ENCODE measurements around the gene PXDN.

Gene PXDN

GRCh38 chr2:1791006-1791605, 46.8 kb upstream of the PXDN start:
- Histone ChIP-seq H3K4me3 (ENCODE audit: low read depth, low read length) (no peak overlapping the region), H3K27ac (no peak overlapping the region), H3K9me3 (ENCODE audit: severe bottlenecking) (no peaks in the 10 kb centered on the region), H3K27me3 (ENCODE audit: insufficient read depth, low read depth, severe bottlenecking) (no peaks in the 10 kb centered on the region), H3K36me3 (no peaks in the 10 kb centered on the region)
- DNase-seq: no peak
- TF ChIP-seq, protein P1, sequence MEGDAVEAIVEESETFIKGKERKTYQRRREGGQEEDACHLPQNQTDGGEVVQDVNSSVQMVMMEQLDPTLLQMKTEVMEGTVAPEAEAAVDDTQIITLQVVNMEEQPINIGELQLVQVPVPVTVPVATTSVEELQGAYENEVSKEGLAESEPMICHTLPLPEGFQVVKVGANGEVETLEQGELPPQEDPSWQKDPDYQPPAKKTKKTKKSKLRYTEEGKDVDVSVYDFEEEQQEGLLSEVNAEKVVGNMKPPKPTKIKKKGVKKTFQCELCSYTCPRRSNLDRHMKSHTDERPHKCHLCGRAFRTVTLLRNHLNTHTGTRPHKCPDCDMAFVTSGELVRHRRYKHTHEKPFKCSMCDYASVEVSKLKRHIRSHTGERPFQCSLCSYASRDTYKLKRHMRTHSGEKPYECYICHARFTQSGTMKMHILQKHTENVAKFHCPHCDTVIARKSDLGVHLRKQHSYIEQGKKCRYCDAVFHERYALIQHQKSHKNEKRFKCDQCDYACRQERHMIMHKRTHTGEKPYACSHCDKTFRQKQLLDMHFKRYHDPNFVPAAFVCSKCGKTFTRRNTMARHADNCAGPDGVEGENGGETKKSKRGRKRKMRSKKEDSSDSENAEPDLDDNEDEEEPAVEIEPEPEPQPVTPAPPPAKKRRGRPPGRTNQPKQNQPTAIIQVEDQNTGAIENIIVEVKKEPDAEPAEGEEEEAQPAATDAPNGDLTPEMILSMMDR (IDR thresholded peaks at IDR 0.05; ENCODE audit: low read depth, low read length): no peak

- Histone ChIP-seq H3K4me3 (ENCODE audit: low read depth, low read length) (no peak overlapping the region), H3K27ac (no peak overlapping the region), H3K36me3 (no peaks in the 10 kb centered on the region), H3K9me3 (ENCODE audit: severe bottlenecking) (no peaks in the 10 kb centered on the region), H3K27me3 (ENCODE audit: insufficient read depth, low read depth, severe bottlenecking) (no peaks in the 10 kb centered on the region)
- DNase-seq: no peak
- TF ChIP-seq, protein P1 (IDR thresholded peaks at IDR 0.05; ENCODE audit: low read depth, low read length): no peak
These were observed 46.2 kb upstream of the PXDN start for GRCh38 chr2:1790473-1790872.

DNA sequence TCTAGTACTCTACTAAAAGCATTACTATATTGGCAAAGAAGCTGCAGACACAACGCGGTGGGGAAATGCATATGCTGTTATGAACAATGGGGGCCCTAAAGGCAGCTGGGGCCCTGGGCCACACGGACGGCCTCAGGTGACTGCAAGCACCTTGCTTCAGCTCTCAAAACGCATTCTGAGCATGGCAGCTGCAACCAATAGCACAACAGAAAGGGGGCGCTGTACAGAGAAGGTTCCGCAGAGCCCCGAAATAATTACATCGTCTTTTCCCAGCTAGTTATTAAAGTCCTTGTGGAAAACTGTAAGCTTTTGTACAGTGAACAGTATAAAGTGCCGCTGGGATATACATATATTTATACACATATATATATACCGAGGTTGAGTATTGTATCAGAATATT, 45.3 kb upstream of the PXDN start:
- Histone ChIP-seq H3K36me3 (no peaks in the 10 kb centered on the region), H3K4me3 (ENCODE audit: low read depth, low read length) (no peak overlapping the region), H3K27me3 (ENCODE audit: insufficient read depth, low read depth, severe bottlenecking) (no peaks in the 10 kb centered on the region), H3K9me3 (ENCODE audit: severe bottlenecking) (no peaks in the 10 kb centered on the region), H3K27ac (no peak overlapping the region)
- DNase-seq: no peak
- TF ChIP-seq, protein P1 (IDR thresholded peaks at IDR 0.05; ENCODE audit: low read depth, low read length): peak; percentile 42

GRCh38 chr2:1788478-1788959, 44.2 kb upstream of the PXDN start:
- H3K36me3 ChIP-seq: no peaks in the 10 kb centered on the region
- H3K4me3 ChIP-seq (ENCODE audit: low read depth, low read length): no peak overlapping the region
- no peak for DNase-seq
- no peak overlapping the region for H3K27ac ChIP-seq
- no peaks in the 10 kb centered on the region for H3K27me3 ChIP-seq (ENCODE audit: insufficient read depth, low read depth, severe bottlenecking)
- TF ChIP-seq, protein P1 (IDR thresholded peaks at IDR 0.05; ENCODE audit: low read depth, low read length): no peak
- no peaks in the 10 kb centered on the region for H3K9me3 ChIP-seq (ENCODE audit: severe bottlenecking)

DNA sequence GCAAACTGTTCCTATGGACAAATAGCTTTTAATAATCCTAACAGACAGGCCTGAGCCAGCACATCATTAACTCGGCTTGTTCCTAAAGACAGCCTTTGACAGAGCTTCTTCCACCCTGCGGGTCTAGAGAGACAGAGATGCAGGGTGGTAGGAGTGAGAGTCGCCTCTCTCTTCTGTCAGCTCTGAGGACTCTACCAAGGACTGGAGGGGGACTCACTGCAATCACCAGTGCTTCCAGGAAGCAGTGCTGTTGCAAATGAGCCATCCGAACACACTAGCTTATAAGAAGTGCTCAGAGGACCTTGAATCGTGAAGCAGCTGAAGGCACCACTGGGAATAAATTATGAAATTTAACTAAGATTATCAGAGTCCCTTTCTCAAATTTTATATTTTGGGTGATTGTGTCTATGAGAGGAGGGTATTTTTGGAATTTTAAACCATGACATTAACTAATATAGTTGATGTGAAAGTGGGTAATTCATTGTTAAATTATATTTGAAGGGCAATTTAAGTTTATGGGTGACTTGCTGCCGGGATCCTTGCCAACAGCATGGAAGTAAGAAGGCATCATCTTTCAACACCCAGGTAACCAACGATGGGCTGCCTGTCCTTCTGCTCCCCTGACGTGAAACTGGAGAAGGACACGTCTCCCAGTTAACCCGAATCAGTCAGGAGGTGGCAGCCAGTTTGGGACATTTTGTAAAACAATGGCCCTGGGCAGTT, 43.6 kb upstream of the PXDN start:
- Histone ChIP-seq H3K9me3 (ENCODE audit: severe bottlenecking) (no peaks in the 10 kb centered on the region), H3K27me3 (ENCODE audit: insufficient read depth, low read depth, severe bottlenecking) (no peaks in the 10 kb centered on the region), H3K36me3 (no peaks in the 10 kb centered on the region), H3K4me3 (ENCODE audit: low read depth, low read length) (no peak overlapping the region), H3K27ac (no peak overlapping the region)
- TF ChIP-seq, protein P1 (IDR thresholded peaks at IDR 0.05; ENCODE audit: low read depth, low read length): no peak
- DNase-seq: no peak

All from WERI-Rb-1 (cell line).